Measurements from ENCODE around the gene PLCB1.

The PLCB1 gene

DNA sequence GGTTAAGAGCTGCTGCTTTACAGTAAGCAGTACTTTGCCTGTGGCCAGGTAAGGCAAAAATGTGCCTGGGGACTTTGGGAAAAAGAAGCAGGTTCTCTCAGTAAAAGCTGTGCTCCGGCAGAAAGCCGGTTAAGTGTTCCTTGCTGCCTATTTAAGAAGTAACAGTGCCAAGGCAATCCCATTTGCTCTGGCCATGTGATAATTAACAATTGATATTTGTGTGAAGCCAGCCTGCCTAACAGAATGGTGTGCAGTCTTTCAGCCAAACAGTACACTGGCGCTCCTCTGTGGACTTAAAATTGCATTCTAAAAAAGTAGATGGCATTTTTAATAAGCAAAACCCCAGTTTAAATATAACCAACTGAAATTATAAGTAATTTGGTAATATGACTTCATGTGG lies 430.3 kb downstream of the PLCB1 start:
- TF ChIP-seq, protein P1, sequence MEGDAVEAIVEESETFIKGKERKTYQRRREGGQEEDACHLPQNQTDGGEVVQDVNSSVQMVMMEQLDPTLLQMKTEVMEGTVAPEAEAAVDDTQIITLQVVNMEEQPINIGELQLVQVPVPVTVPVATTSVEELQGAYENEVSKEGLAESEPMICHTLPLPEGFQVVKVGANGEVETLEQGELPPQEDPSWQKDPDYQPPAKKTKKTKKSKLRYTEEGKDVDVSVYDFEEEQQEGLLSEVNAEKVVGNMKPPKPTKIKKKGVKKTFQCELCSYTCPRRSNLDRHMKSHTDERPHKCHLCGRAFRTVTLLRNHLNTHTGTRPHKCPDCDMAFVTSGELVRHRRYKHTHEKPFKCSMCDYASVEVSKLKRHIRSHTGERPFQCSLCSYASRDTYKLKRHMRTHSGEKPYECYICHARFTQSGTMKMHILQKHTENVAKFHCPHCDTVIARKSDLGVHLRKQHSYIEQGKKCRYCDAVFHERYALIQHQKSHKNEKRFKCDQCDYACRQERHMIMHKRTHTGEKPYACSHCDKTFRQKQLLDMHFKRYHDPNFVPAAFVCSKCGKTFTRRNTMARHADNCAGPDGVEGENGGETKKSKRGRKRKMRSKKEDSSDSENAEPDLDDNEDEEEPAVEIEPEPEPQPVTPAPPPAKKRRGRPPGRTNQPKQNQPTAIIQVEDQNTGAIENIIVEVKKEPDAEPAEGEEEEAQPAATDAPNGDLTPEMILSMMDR (IDR thresholded peaks at IDR 0.05) = no peak

DNA sequence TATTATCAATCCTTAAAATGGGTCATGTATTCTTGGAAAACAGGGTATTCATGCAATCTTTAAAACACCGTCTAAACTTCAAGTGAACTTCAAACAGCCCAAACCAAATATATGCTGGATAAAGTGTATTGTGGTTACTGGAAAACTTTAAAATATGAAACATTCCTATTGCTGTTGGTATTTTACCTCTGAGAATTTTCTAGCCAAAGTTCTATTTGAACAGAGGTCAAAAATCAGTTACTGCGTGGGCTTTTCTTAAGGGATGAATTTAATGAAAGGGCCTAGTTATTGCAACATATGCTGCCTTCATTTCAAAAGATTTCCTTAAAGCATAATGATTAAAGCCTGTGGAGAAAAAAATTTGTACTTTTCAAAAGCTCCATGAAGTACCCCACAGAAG lies 436.0 kb downstream of the PLCB1 start:
- TF ChIP-seq, protein P1 (IDR thresholded peaks at IDR 0.05) = no peak

DNA sequence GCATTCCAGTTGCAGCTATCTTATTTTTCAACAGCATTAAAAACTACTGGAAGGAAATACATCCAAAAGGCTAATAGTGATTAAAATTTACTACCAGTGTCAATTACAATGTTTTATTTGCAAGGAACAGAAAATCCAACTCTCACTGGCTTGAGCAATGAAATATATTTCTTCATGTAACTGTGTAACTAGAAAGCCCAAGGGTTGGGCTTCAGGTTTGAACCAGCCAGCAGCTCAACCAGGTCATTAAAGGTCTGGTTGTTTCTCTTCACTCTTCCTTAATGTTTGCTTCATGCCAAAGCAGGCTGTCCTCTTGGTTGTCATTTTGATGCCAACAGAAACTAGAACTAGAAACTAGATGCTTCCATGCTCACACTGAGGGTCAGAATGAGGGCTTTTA lies 437.7 kb downstream of the PLCB1 start:
- TF ChIP-seq, protein P1 (IDR thresholded peaks at IDR 0.05) = no peak

DNA sequence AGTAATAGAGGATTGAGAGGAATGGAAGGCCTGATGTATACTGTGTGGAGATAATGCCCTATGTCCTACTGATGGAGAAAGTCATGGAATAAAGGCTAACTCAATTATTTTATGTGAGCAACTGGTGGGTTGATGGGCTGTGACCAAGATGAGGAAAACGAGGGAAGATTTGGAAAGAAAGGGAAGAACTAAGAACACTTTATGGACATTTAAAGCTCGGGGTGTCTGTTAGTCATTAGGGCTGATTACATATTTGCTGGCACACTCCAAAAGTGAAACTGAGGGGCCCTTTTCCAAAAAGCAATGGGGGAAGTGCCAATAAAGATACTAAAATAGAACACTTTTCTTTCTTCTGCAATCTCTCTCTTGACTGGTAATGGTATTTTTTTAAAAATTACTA lies 439.5 kb downstream of the PLCB1 start:
- TF ChIP-seq, protein P1 (IDR thresholded peaks at IDR 0.05) = no peak

DNA sequence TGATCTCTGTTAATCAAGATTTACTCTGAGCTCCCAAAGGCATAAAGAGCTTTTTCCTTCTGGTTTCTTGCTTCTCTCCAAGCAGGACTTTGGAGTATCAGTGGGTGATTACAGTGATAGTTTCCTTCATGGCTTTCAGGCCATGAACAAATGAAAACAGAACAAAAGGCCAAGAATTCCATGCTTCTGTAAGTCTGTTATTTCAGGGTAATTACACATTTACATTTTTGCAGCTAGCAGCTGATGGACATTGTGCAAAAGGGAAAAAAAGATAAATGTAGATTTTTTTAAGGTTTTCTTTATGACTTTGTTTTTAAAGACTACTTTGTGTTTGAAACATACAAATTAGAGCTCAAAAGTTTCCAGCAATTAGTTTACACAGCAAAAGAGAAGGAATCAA lies 441.6 kb downstream of the PLCB1 start:
- TF ChIP-seq, protein P1 (IDR thresholded peaks at IDR 0.05) = no peak

DNA sequence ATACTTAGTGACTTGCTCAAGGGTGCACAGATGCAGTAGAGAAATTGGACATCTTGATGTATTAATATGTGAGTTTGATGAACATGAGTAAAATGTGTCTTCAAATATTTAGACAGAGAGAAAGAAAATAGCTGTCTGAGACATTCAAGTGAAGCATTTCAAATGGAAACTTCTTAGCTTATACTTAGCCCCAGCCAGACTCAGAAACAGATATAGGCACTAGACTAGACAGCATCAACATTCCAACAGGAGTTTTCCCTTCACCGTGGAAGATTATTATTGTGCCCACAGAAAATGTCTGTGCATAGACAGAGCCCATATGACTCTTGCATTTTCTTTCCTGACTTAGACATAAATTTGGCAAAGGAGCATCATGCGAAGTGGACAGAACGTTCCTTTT lies 443.0 kb downstream of the PLCB1 start:
- TF ChIP-seq, protein P1 (IDR thresholded peaks at IDR 0.05) = no peak

DNA sequence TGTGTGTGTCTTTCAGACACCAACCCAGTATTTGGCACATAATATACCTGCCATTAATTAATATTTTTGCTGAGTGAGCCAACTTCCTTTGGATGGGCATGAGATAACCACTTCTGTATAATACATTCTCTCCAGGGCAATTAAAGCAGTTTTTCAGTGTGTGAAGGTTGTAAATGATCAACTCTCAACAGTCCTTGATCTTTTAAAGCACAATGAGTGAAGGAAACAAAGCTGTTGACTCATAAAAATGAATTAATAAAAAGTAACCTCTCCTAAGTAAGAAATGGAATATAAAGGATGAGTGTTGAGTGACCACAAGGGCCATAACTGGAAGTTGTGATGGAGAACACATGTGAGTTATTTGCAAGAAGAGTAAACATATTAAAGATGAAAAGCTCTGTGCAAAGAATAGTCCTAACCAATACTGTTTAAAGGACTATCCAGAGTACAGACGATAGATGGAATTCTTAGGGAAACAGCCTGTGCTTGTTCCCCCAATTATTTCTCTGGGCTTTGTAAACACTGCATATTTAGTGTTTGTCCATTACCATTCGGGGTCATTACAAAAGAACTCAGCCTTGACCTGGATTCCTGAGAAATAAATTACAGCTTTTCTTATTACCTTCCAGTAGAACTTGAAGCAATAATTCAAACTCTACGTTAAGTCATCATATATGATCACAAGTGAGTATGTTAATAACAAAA lies 446.2 kb downstream of the PLCB1 start:
- TF ChIP-seq, protein P1 (IDR thresholded peaks at IDR 0.05) = no peak

DNA sequence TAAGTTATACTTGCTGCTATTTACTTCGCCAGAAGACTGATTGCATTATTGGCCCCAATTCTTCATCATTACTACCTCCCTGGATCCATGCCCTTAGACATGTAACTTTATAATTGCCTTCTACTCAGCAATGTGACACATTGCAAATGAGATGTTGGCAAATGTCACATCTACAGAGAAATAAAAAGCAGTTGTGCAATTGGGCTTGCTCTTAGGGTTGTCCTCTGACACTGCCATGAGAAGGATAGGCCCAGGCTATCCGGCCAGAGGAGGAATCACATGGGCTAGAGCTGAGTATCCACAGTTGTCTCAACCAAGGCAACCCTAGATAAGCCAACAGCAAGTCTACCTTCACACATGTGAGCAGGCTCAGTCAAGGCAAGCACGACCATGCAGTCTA lies 447.0 kb downstream of the PLCB1 start:
- TF ChIP-seq, protein P1 (IDR thresholded peaks at IDR 0.05) = no peak

Data from LNCAP (cell line).